Peyer's patch (tissue), 4 donors: ENCODE measurements around the gene NSUN6. TPM values are rescaled to one million over a fixed set of nuclear protein-coding genes. Genes with fewer than 3 reads are reported as not detected.

Experiments
- DNase-seq, 3 donors: peaks; one replicate each; pipeline ENCODE4 v3.0.0-alpha.2; 2017 to 2019
- H3K27ac ChIP-seq, 4 donors: fragments of 200-600 bp; sonication (generic); one replicate each; pipeline ENCODE4 v1.5.1; 2016 to 2019
- H3K27me3 ChIP-seq, 2 donors: fragments of 200-600 bp; sonication (generic); one replicate each; pipeline ENCODE4 v1.5.1; 2019
- H3K36me3 ChIP-seq, 3 donors: fragments of 200-600 bp; sonication (generic); one replicate each; pipeline ENCODE4 v1.5.1; 2016 to 2019
- H3K4me1 ChIP-seq, 4 donors: fragments of 200-600 bp; sonication (generic); one replicate each; pipeline ENCODE4 v1.5.1; 2016 to 2019
- H3K4me3 ChIP-seq, 4 donors: fragments of 200-600 bp; sonication (generic); 1 replicate in 3 of 4; 2 replicates in 1 of 4; pipeline ENCODE4 v1.5.1; 2016 to 2019; ENCODE audit warnings: mild to moderate bottlenecking in 1 of 4
- H3K9me3 ChIP-seq, 4 donors: fragments of 200-600 bp; sonication (generic); one replicate each; pipeline ENCODE4 v1.5.1; 2016 to 2019; ENCODE audit warnings: mild to moderate bottlenecking in 1 of 4
- POLR2A ChIP-seq, 2 donors: fragments of 450-650 bp; IDR thresholded peaks; one replicate each; pipeline ENCODE4 v1.5.1; 2017; ENCODE audit warnings: antibody characterized with exemption in 2 of 2, mild to moderate bottlenecking in 2 of 2, moderate library complexity in 2 of 2
- total RNA-seq, 4 donors: library from RNA; depleted of rRNA; stranded (reverse); fragments of >200 nt; gene quantifications; one replicate each; pipeline ENCODE4 v1.1.0, GENCODE V29; 2016
- TF ChIP-seq, protein P1 (sequence below), 6 experiments: fragments of 450-650 bp in 4 of 6; fragments of 200-600 bp in 2 of 6; sonication (generic) in 1 of 6; IDR thresholded peaks; one replicate each; pipeline ENCODE4 v1.5.1; 2017 to 2019; ENCODE audit warnings: antibody characterized with exemption in 6 of 6, mild to moderate bottlenecking in 3 of 6, moderate library complexity in 1 of 6

The NSUN6 gene
- total RNA-seq, 4 donors from 2014 or later: 14.9 to 27.2 (median 22.3) TPM

DNA sequence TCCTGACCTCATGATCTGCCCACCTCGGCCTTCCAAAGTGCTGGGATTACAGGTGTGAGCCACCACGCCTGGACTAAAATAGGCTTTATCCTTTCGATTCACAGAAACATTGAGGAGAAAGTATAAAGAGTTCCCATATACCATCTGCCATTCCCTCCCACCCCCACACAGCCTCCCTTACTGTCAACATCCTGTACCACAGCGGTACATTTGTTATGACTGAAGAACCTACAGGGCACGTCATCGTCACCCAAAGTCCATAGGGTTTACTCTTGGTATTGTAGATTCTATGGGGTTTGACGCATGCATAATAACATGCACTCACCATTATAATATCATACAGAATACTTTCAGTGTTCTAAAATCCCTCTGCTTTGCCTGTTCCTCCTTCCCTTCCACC, 35.8 kb upstream of the NSUN6 start:
- H3K27ac ChIP-seq: no peak overlapping the region
- no peaks in the 10 kb centered on the region for H3K36me3 ChIP-seq
- H3K4me1 ChIP-seq: no peaks in the 10 kb centered on the region
- H3K9me3 ChIP-seq: no peaks in the 10 kb centered on the region
- H3K27me3 ChIP-seq: no peaks in the 10 kb centered on the region
- TF ChIP-seq, protein P1, sequence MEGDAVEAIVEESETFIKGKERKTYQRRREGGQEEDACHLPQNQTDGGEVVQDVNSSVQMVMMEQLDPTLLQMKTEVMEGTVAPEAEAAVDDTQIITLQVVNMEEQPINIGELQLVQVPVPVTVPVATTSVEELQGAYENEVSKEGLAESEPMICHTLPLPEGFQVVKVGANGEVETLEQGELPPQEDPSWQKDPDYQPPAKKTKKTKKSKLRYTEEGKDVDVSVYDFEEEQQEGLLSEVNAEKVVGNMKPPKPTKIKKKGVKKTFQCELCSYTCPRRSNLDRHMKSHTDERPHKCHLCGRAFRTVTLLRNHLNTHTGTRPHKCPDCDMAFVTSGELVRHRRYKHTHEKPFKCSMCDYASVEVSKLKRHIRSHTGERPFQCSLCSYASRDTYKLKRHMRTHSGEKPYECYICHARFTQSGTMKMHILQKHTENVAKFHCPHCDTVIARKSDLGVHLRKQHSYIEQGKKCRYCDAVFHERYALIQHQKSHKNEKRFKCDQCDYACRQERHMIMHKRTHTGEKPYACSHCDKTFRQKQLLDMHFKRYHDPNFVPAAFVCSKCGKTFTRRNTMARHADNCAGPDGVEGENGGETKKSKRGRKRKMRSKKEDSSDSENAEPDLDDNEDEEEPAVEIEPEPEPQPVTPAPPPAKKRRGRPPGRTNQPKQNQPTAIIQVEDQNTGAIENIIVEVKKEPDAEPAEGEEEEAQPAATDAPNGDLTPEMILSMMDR (IDR thresholded peaks at IDR 0.05): no peak
- TF ChIP-seq POLR2A (IDR thresholded peaks at IDR 0.05): no peak
- H3K4me3 ChIP-seq: no peak overlapping the region
- DNase-seq: no peak

DNA sequence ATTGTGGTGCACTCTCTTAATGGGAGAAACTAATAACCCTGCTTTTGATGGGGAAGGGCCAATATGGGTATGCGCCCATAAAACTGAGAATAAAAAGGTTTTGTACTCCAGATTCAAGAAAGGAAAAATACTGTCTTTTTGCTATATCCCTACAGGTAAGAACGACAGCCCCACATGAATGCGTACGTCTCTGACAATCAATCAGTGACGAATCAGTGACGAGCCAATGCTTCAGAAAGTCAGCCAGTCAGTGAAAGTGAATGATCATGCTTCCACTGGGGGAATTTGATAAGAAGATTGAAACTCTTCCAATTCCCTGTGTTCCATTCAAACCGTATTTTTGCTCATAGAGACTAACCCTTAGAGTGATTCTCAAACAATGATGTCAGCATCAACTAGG, 34.2 kb upstream of the NSUN6 start:
- H3K4me1 ChIP-seq: no peaks in the 10 kb centered on the region
- TF ChIP-seq, protein P1 (IDR thresholded peaks at IDR 0.05): no peak
- TF ChIP-seq POLR2A (IDR thresholded peaks at IDR 0.05): no peak

DNA sequence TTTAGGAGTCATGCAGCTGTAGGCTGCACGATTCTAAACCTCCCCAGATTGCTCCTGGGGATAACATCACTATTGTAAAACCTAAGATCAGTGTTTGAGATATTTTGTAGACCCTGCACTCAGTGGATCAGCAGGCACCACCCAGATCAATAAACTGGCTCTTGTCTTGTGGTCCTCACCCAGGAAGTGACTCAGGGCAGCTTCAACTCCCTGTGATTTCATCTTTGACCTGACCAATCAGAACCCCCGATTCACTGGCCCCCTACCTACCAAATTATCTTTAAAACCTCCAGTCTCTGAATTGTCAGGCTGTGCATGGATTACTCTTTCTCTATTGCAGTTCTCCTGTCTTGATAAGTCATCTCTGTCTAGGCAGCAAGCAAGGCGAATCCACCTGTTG, 33.6 kb upstream of the NSUN6 start:
- Histone ChIP-seq H3K36me3 (no peaks in the 10 kb centered on the region), H3K4me1 (no peaks in the 10 kb centered on the region), H3K27me3 (no peaks in the 10 kb centered on the region), H3K9me3 (no peaks in the 10 kb centered on the region), H3K4me3 (no peak overlapping the region), H3K27ac (no peak overlapping the region)
- DNase-seq: no peak
- TF ChIP-seq, protein P1 (IDR thresholded peaks at IDR 0.05): no peak
- TF ChIP-seq POLR2A (IDR thresholded peaks at IDR 0.05): no peak

More for the DNA sequence above, 34.2 kb upstream of the NSUN6 start:
- H3K4me3 ChIP-seq: no peak overlapping the region
- H3K27ac ChIP-seq: no peak overlapping the region
- no peaks in the 10 kb centered on the region for H3K27me3 ChIP-seq
- DNase-seq: no peak
- no peaks in the 10 kb centered on the region for H3K36me3 ChIP-seq
- no peaks in the 10 kb centered on the region for H3K9me3 ChIP-seq

DNA sequence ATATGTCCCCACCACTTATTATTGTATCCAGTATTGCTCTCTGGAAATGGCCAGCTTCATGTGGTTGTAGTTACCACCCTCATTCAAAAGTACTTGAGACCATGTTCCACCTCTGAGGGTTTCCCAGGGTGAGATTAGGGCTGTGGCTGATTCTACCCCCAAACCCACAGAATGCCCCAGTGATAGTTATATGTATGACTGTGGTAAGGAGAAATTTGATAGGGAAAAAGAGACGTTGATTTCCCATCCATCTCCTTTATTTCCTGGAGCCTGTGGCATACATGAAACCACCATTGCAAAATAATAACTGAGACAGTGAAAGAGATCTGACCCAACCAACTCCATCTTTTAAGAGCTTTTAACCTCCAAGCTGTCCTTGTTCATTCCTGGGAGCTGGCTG, 33.0 kb upstream of the NSUN6 start:
- no peaks in the 10 kb centered on the region for H3K9me3 ChIP-seq
- no peaks in the 10 kb centered on the region for H3K36me3 ChIP-seq
- H3K4me3 ChIP-seq: no peak overlapping the region
- no peaks in the 10 kb centered on the region for H3K4me1 ChIP-seq
- no peaks in the 10 kb centered on the region for H3K27me3 ChIP-seq
- no peak for TF ChIP-seq POLR2A (IDR thresholded peaks at IDR 0.05)
- TF ChIP-seq, protein P1 (IDR thresholded peaks at IDR 0.05): no peak
- no peak overlapping the region for H3K27ac ChIP-seq
- no peak for DNase-seq

DNA sequence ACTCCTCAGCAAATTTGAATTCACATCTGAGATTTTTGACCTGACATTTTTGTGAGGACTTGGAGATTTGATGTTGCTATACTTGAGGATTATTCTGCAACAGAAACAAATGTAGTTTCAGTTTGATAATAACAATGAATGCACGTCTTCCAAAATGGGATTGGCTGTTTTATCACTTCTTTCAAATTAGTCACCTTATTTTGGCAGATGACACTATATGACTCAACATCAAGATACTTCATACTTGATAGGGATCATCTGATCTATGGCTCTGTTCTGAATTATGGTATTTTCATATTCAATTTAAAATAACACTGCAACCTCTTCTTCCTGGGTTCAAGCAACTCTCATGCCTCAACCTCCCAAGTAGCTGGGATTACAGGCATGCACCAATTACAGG, 32.0 kb upstream of the NSUN6 start:
- TF ChIP-seq, protein P1 (IDR thresholded peaks at IDR 0.05): no peak
- TF ChIP-seq POLR2A (IDR thresholded peaks at IDR 0.05): no peak

DNA sequence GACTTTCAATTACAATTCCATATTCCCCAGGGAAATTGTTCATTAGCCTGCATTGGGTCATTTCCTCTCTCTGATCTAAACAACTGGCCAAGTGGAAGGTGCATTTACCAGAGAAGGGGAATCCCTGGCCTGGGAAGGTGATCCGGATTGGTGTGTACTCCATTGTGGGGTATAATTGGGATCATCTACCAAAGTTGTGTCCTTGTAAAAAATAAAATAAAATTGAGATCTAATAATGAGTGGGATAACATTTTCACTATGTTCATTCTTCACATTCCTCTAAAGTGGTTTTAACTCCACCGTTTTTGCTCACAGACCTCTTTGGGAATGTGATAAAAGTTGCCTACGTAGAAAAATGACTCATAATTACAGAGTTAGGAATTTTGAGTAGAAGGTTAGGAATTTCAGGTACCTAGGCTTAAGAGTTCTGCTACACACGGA, 30.6 kb upstream of the NSUN6 start:
- Histone ChIP-seq H3K27ac (no peak overlapping the region), H3K9me3 (no peaks in the 10 kb centered on the region)

More for the DNA sequence above, 32.0 kb upstream of the NSUN6 start:
- DNase-seq: no peak
- Histone ChIP-seq H3K9me3 (no peaks in the 10 kb centered on the region), H3K27ac (no peak overlapping the region), H3K36me3 (no peaks in the 10 kb centered on the region), H3K27me3 (no peaks in the 10 kb centered on the region), H3K4me3 (no peak overlapping the region), H3K4me1 (no peaks in the 10 kb centered on the region)

More for the DNA sequence above, 30.6 kb upstream of the NSUN6 start:
- Histone ChIP-seq H3K4me3 (no peak overlapping the region), H3K4me1 (no peaks in the 10 kb centered on the region), H3K27me3 (no peaks in the 10 kb centered on the region), H3K36me3 (no peaks in the 10 kb centered on the region)
- no peak for TF ChIP-seq POLR2A (IDR thresholded peaks at IDR 0.05)
- TF ChIP-seq, protein P1 (IDR thresholded peaks at IDR 0.05): no peak
- no peak for DNase-seq
